ENCODE data around the gene TC2N.
"Not testable (repeated sequence)": the region's sequence is repeated elsewhere in the genome, so short reads cannot be mapped to it uniquely, and the experiment has no call there.

The TC2N gene

DNA sequence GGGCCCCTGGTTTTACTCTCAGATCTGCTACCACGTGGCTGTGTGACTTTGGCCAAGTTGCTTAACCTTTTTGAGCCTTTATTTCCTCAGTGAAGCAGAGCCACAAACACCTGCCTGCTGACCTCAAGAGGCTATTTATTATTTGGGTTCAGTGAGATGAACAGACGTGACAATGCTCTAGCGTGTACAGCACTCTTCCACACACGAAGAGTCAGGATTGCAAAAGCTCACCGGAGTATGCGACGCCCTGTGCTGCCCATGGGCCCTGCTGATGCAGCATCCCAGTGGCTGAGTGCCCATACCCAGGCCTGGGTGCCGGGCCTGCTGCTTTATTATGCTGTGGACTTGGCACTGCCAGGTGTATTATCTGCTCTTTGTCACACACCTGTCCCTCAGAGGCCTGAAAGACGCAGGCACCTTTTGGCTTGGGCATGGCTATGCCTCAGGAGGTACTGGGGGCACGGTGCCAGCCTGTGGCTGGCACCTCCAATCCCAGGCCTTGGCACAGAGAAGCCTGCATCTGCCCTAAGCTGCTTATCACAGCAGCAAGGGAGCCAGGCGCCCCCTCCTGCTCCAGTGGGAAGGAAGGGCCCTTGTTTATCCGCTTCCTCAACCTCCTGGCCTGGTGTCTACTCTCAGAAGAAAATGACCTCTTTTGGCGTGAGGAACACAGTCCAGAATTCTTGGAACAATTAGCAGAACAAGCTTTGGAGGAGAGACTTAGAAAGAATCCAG, 22.3 kb upstream of the TC2N start:
- no peak for DNase-seq (ENCODE audit: low spot score)

GRCh38 chr14:91888641-91889476, 21.5 kb upstream of the TC2N start:
- no peak for DNase-seq (ENCODE audit: low spot score)

DNA sequence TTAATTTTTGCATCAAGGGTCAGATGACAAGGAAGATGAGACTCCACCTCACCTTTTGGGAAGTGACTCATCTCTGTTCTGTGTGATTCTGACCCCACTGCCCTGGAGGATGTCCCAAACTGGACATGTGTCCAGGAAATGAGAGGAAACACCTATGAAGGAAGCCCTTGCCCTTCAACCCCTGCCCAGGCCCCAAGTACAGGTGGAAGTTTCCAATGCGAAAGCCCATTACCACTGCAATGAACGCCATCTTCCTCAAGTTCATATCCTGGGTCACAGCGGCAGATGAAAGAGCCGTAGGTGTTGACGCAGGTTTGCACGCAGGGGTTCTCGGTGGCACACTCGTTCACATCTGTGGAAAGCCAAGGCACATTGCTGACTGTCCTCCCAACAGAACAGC, 19.6 kb upstream of the TC2N start:
- DNase-seq (ENCODE audit: low spot score) = no peak

DNA sequence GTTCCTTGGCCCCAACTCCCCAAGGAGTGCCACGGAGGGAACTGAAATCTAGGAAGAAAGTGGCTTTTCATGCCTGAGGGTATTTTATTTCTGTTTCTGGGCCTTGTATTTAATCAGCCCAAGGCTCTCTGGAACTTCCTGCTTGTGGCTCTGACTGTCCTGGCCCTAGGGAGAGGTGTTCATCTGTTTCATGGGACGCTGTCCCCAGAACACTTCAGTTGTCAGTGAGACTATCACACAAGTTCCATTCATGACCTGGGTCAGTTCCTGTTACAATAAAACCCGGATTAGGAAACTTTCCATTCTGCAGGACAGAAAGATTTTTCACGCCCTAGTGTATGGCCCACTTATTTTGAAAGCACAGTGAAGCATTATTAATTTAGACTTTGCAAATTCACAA, 18.5 kb upstream of the TC2N start:
- no peak for DNase-seq (ENCODE audit: low spot score)

DNA sequence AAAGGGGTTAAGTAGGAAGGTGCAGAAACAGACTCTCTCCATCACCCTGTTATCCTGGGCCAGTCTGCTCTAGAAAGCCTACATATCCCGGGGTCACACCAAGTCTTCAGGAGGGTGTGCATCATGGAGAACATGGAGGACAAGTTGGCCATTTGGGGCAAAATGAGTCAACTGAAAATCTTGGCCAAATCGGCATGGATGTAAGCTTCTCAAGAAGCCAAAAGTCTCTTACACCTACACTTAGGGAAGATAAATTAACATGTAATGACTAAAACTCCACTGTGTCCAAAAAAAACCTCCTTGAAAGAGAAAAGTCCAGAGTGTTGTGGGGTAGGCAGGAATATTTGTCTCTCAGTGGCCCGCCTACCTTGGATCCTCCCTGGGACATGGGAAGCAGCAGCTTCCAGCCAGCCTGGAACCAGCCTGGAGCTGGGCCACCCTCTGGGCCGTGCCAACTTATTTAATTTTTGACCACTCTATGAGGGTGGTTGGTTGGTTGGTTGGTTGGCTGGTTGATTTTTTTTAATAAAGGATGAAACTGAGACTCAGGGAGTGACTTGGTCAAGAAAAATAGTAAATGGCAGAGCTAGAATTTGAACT, 17.9 kb upstream of the TC2N start:
- no peak for DNase-seq (ENCODE audit: low spot score)

GRCh38 chr14:91884664-91885063, 17.3 kb upstream of the TC2N start:
- DNase-seq (ENCODE audit: low spot score) = no peak

DNA sequence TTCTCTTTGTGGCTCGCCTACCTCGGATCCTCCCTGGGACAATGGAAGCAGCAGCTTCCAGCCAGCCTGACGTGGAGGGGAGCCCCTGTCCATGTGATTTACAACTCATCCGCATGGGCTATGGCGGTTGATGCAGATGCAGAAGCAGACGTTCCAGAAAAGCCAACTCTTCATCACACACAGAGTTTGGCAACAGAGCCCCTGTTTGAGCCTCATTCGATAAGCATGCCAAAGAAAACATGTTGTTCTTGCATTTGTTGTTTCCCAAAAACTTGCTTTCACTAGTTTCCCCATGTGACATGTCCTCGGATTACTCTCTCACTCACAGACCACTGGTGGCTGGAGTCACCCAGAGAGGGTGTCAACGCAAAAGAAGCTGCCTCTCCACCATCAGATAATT, 16.4 kb upstream of the TC2N start:
- no peak for DNase-seq (ENCODE audit: low spot score)

DNA sequence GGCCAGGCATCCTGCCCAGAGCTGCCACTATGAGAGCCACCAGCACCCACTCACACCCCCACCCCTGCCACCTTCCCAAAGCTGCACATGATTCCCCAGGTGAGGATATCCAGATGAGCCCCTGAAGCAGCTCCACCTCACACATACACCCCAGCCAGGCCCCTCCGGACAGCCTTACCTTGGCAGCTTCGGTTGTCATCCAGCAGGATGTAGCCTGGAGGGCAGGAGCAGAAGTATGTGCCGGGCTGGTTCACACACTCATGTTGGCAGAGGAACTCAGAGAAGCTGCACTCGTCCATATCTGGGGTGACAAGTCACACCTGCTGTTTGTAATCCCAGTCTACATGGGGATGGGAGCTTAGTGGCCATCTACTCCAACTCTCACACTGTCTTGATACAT, 15.4 kb upstream of the TC2N start:
- no peak for DNase-seq (ENCODE audit: low spot score)

DNA sequence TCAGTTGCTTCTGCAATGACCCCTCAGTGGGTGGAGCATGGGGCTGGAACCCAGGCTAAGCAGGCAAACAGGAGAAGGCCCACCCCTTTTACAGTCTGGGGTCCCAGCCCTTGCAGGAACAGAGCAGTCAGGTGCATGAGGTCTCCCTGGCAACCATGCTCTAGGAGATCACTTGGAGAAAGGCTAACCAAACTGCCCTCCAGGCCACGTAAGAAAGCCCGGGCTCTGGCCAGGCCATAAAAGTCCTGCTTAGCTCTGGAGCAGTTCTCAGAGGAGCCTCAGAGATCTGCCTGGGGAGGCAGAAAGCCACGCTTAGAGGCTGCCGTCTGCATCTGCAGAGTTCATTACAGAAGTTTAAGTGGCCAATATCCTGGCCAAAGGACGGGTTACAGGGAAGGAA, 15.0 kb upstream of the TC2N start:
- DNase-seq (ENCODE audit: low spot score) = no peak

DNA sequence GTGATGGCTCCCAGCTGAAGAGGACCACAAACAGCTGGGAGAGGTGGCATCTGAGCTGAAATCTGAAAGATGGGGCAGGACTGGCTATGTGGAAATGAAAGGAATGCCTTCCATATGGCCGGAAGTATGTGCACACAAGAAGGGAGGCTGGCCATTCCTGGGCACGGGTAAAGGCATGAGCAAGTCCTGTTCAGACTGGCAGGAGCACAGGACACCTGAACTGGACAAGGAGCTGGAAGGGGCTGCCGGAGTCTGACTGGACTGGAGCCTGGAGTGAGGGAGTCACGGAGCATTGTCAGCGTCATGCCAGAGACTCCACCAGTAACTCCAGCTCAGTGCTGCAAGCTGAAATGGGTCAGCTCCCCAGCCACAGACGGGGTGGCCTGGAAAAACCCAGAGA, 11.9 kb upstream of the TC2N start:
- DNase-seq (ENCODE audit: low spot score) = no peak

DNA sequence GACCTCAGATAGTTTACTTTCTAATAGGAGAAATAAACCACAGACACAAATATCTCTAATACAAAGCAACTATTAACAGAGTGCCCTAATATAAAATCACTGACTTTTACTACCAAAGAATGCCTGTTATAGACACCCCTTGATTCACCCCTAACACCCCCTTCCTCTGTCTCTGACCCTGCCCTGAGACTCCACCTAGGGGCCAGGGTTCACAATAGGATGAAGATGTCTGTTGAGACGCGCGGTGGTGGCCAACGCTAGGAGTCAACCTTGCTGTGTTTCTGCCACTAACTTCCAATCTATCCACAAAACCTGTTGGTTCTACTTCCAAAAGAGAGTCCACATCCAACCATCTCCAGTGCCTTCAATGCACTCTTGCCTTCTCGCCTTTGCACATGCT, 10.9 kb upstream of the TC2N start:
- DNase-seq (ENCODE audit: low spot score) = no peak

- DNase-seq (ENCODE audit: low spot score) = no peak
These were observed 10.1 kb upstream of the TC2N start for GRCh38 chr14:91877376-91877915.

DNA sequence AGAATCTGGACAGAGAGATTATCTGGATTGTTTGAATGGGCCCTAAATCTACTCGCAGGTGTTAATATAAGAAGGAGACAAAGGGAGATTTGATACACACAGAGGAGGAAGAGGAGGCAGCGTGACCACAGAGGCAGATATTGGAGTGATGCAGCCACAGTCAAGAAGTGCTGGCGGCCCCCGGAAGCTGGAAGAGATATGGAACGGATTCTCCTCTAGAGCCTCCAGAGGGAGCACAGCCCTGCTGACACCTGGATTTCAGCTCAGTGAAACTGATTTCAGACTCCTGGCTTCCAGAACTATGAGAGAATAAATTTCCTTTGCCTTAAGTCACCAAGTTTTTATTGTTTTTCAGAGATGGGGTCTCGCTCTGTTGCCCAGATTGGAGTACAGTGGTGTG, 9.2 kb upstream of the TC2N start:
- DNase-seq (ENCODE audit: low spot score) = no peak

- no peak for DNase-seq (ENCODE audit: low spot score)
These were observed 8.4 kb upstream of the TC2N start for GRCh38 chr14:91875525-91876286.

DNA sequence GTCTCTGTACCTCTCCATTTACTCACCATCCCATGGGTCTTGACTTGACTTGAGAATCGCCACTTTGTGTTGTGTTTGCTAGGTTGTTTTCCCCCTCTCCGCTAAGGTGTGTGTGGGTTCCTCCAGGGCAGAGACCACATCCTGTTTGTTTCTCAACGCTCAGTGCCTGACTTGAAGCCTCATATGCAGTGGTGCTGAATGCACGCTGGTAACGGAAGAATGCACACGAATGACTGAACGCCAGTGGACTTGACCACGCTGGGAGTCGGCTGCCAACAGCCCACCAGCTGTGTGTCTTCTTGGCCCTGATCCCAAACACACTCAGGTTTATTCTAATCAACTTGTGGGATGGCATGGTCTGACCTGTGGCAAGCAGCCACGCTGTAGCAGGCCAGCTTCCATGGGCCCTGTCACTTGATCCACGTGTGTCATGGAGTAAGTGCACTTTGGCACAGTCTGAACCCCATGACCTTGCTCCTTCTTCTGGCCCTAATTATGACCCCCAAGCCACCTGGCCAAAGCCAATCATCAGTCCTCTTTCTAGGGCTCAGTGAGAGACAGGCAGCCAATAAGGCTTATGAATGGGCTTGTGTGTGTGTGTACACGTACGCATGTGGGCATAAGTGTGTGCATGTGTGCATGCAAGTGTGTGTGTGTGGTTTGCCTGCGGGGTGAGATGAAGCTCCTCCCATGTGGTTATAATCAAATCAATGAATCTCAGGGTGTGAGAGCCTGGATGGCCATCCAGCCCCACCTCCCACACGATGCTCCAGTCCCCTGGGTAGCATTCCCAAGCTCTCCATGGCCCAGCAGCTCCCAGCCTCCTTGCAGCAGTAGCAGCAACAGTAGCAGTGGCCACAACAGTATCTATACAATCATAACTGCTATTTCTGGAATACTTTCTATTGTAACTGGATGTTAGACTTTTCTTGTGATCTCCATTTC, 6.4 kb upstream of the TC2N start:
- peak; percentile 73 for DNase-seq (ENCODE audit: low spot score)

DNA sequence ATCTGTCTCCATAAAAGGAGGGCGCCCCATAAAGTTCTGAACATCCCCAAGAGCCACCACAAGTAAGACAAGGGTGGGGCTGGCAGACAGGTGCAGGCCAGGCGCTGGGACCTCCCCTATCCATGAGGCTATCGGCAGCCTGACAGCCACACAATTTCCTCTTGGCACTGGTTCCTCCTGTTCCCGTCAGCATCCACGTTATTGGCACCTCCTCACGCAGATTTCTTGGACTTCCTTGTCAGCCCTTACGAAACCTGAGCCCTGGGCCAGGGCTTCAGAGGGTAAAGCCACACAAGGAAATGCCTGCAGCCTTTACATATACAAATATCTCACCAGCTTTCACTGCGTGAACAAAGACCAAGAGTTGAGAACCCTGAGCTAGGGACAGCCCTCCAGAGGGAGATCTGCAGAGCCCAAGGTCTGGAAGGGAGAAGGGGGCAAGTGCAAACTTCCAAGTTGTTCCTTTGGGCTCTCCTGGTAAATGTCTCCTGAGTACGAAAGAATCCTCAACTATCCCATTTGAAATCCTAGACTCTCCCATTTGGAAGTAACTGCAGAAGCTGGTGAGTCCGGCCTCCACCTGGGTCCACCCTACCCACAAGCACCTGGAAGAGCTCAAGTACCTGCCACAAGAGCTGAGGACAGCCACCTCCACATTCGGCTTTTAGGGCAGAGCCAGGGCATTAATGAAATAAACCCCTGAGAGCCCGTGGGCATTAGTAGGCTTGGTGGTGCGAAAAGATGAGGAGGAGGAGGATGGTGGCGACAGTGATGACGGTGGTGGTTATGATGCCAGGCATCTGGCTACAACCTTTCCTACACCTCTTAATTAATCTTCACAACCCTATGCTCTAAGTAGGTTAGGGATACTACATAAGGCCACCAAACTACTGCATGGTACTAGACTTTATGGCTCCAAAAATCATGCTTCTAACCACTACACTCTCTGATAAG, 5.5 kb upstream of the TC2N start:
- DNase-seq (ENCODE audit: low spot score) = peak; percentile 52

- DNase-seq (ENCODE audit: low spot score) = peak; percentile 49
These were observed 4.7 kb upstream of the TC2N start for GRCh38 chr14:91872011-91872501.

GRCh38 chr14:91871401-91871800, 4.1 kb upstream of the TC2N start:
- DNase-seq (ENCODE audit: low spot score) = not testable (repeated sequence)

GRCh38 chr14:91870890-91871289, 3.6 kb upstream of the TC2N start:
- DNase-seq (ENCODE audit: low spot score) = no peak

DNA sequence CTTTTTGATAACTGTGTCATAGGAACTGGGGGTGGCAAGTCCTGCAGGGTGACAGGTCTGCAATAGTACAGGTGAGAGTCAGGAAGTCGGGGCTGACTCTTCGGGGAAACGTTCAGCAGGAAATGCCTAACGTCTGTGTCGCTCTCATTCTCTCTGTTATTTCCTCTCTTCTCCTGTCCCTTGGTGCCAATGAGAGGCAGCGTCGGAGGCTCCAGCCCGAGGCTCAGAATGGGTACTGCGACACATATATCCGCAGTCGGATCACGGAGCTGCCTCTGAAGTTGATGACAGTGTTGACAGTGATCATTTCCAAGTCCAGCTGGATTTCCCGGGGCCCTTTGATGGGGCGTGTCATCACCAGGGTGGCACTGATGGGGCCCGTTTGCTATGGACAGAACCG, 2.7 kb upstream of the TC2N start:
- no peak for DNase-seq (ENCODE audit: low spot score)
